ENCODE measurements around the gene PPM1A.

DNA sequence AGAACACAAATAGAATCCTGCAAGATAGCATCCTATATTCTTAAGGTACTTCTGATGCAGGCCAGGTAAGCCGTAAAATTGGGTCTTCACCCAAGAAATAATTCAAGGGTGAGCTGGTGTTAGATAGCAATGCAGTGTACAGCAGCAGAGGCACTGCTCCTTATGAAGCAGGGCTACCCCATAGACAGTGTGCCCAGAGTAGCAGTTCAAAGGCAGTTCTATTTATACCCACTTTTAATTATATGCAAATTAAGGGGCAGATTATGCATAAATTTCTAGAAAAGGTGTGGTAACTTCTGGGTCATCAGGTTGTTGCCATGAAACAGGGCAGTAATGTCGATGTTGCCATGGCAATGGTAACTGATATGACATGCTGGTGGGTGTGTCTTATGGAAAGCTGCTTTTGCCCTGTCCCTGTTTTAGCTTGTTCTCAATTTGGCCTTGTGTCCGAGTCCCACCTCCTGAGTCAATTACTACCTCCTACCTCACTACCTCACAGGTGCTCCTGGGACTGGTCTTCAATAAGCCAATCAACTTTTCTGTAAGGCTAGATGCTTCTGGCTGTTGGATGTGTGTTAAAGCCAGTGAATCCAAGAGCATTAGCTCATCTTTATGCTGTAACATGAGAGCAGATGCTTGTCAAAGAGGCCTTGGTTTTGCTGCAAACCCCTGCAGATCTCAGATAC, 61.0 kb downstream of the PPM1A start:
- TF ChIP-seq, protein P1, sequence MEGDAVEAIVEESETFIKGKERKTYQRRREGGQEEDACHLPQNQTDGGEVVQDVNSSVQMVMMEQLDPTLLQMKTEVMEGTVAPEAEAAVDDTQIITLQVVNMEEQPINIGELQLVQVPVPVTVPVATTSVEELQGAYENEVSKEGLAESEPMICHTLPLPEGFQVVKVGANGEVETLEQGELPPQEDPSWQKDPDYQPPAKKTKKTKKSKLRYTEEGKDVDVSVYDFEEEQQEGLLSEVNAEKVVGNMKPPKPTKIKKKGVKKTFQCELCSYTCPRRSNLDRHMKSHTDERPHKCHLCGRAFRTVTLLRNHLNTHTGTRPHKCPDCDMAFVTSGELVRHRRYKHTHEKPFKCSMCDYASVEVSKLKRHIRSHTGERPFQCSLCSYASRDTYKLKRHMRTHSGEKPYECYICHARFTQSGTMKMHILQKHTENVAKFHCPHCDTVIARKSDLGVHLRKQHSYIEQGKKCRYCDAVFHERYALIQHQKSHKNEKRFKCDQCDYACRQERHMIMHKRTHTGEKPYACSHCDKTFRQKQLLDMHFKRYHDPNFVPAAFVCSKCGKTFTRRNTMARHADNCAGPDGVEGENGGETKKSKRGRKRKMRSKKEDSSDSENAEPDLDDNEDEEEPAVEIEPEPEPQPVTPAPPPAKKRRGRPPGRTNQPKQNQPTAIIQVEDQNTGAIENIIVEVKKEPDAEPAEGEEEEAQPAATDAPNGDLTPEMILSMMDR (IDR thresholded peaks at IDR 0.05; ENCODE audit: control extremely low read depth in 1 of 3, insufficient read depth in 1 of 3, low read depth in 1 of 3, low read length in 3 of 3): no peak
- TF ChIP-seq, protein P2, sequence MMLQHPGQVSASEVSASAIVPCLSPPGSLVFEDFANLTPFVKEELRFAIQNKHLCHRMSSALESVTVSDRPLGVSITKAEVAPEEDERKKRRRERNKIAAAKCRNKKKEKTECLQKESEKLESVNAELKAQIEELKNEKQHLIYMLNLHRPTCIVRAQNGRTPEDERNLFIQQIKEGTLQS (IDR thresholded peaks at IDR 0.05; ENCODE audit: insufficient read depth, low read depth, low read length): no peak
- no peak for TF ChIP-seq JUND (IDR thresholded peaks at IDR 0.05; ENCODE audit: low read length)
- no peak for TF ChIP-seq BRCA1 (IDR thresholded peaks at IDR 0.05; ENCODE audit: low read depth, low read length)
- TF ChIP-seq EP300 (IDR thresholded peaks at IDR 0.05; ENCODE audit: borderline replicate concordance in 1 of 2, low read depth in 2 of 2, low read length in 2 of 2): no peak
- no peak for TF ChIP-seq POLR2AphosphoS5 (IDR thresholded peaks at IDR 0.05; ENCODE audit: low read depth, low read length)
- TF ChIP-seq YY1 (IDR thresholded peaks at IDR 0.05; ENCODE audit: low read depth, low read length): no peak
- TF ChIP-seq POLR2A (IDR thresholded peaks at IDR 0.05; ENCODE audit: control extremely low read depth in 1 of 2, low read depth in 2 of 2, low read length in 2 of 2): no peak
- no peak for TF ChIP-seq EZH2 (IDR thresholded peaks at IDR 0.05; ENCODE audit: low read depth, low read length, severe bottlenecking)

Data from H1 (cell line).